ELF-1 (cell line): Measurements from ENCODE around the gene ARHGAP29.

ENCODE experiments used
- DNase-seq: peaks from one replicate; pipeline ENCODE4 v3.0.0-alpha.2; 2016; ENCODE audit warnings: low read depth, low spot score

Gene ARHGAP29

DNA sequence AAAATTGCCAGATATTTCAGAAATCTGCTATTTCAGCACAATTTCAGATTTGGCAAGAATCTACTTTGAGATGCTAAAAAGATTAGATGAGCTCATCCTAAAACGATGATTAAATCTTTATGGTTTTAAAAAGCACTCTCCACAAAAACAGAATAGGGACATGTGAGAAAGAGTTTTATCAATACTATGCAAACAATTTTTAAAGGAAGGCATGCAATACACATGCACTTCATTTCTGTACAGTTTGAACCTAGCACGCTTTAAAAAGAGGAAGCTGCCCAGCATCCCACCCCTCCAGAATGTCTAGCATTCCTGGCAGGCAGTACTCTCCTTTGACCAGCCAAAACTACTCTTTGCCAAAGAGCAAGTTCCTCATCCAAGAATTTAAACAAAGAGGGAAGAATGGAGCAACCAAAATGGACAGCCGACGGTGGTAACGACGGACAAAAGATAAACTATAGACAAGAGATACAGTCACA lies 1.3 kb downstream of the ARHGAP29 start:
- DNase-seq, result peak; percentile 25

DNA sequence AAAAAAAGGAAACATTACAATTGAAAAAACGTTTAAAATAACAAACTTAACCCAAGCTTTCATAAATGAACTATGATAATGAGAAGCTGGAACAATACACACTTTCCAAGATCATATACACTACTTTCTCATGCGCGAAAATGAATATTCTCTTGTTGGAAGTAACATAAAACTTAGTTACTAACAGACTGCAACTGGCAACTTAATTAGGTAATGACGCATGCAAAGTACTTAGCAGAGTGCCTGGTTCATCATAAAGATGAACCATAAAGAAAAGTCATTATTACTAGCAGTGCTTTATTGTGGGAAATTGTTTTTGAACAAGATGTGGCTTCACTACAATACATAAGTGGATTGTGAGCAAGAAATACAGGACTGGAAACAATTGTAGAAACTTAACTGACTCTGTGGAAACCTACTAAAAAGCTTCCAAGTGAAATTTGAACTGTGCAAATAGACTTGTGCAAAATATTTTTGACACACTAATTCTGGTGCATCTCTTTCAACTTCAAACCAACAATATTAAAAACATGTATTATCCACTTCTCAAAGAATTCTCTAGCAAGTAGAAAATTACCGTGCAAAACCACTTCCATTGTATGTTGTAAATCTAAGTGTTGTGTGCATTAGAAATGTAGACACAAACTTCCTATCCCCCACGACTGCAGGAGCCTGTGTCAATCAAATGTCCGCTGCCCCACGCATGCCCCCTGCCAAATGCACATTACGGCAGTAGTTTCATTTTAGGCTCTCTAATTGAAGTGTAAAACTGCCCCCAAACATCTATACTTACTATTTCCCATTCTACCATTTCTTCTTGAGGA lies 2.0 kb downstream of the ARHGAP29 start:
- no peak for DNase-seq

- no peak for DNase-seq
Measured at GRCh38 chr1:94234615-94235014, 2.8 kb downstream of the ARHGAP29 start.

DNA sequence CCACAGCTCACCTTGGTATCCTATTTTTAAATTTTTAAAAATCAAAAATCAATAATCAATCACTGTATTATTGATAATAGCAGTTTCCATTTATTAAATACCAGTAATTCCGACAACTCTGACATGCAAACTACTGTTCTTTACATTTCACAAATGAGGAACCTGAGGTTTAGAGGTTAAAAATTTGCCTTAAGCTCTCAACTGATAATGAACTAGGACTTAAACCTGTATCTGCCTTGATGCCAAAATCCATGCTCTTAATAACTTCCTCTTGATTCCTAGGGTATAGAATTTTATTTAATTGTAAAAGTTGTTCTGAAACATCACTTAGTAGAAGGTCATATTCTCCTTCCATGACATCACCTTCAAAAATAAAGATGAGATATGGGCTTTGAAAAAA lies 5.6 kb downstream of the ARHGAP29 start:
- DNase-seq, result no peak

DNA sequence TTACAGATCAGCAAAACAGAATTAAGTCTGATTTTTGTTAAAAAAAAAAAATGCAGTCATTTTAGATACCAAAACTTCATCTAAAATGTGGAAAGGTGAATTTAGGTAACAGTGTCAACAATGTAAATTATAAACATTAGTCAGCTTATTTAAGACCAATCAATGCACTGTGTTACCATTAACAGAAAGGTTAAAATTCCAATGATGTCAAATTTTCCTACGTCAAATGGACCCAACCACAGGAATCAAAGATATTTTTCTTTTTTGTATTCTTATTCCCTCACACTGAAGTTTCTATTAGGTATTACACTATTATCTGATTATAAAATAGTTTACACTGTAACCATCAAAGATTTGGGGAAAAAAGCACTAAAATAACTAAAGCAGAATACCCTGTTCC lies 6.5 kb downstream of the ARHGAP29 start:
- no peak for DNase-seq

GRCh38 chr1:94228640-94229375 lies 8.6 kb downstream of the ARHGAP29 start:
- DNase-seq, result no peak

GRCh38 chr1:94227624-94228023 lies 9.8 kb downstream of the ARHGAP29 start:
- no peak for DNase-seq

DNA sequence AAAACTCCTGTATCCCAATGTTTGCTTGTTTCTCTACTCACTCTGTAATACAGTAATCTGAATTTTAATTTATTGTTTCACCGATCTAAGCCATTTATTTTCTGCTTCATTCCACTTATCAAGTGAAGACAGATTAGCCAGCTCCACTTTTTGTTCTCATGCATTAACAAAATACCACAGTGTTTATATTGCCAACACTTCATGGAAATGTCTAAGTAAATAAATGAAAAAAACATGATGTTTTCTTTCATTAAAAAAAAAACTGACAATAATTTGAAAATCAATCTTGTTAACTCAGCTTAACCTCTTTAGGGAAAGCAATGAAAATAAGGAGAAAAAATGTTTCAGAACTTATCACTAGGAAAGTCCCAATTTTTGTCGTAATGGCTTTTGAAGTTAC lies 11.5 kb downstream of the ARHGAP29 start:
- DNase-seq, result no peak

DNA sequence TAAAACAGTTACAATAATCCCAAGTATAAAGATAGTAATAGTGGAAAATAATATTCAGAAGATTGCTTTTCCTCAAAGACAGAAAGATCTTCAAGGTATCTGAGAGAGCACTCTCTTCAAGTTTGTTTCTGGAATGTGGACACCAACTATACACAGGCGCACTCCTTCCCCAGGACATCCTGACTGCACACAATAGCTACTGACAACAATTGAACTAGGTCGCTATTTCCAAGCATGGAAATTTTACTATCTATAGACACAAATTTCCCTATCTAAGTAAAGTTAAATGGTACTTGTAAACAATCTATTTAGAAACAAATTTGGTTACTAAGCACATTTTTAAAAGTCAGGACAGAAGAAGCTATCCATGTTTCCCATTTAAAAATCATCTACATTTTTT lies 19.1 kb downstream of the ARHGAP29 start:
- DNase-seq, result no peak

DNA sequence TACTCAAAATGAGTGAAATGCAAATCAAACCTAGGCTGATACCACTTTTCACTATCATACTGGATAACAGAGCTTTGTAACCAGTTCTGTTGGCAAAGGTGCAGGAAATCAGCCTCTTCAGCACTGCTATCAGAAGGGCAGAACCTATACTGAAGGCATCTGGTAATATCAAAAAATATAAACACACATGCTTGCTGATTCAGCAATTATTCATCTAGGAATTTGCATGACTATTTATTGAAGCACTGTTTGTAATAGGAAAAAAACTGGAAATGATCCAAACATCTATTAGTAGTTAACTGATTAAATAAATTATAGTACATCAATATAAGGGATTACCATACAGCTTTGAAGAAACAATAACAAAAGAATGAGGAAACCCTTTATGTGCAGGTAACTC lies 21.4 kb downstream of the ARHGAP29 start:
- DNase-seq, result no peak

DNA sequence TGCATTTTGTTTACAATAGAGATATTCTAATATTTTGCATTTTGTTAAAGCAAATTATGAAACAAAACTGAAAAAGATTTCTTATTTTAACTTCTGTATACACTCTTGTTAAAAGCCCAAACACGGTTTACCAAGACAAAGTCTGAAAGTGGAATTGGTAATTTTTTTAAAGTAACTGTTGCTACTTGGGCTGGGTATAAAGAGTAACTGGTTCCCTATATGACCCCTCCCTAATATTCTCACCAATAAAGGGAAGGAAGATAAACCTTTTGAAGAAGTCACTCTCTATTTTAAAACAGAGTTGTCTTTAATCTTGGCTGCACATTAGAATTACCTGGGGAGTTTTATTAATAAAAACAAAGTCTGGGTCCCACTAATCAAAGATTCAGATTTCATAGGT lies 27.4 kb downstream of the ARHGAP29 start:
- no peak for DNase-seq

- DNase-seq, result no peak
Measured at GRCh38 chr1:94209425-94209824, 28.0 kb downstream of the ARHGAP29 start.

DNA sequence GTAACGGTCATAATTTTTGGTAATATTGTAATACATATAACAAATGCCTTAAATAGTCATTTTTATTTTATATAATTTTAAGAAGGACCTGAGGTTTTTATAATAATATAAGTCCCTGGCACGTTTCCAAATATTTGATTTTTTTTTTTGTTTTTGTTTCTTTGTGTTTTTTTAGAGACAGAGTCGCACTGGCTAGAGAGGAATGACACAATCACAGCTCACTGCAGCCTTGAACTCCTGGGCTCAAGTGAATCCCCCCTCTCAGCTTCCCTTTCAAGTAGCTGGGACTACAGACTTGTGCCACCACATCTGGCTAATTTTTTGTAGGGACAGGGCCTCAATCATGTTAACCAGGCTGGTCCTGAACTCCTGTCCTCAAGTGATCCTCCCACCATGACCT lies 29.7 kb downstream of the ARHGAP29 start:
- DNase-seq, result no peak

- DNase-seq, result no peak
Measured at GRCh38 chr1:94205639-94206038, 31.7 kb downstream of the ARHGAP29 start.

- no peak for DNase-seq
Measured at GRCh38 chr1:94202241-94202640, 35.1 kb downstream of the ARHGAP29 start.

DNA sequence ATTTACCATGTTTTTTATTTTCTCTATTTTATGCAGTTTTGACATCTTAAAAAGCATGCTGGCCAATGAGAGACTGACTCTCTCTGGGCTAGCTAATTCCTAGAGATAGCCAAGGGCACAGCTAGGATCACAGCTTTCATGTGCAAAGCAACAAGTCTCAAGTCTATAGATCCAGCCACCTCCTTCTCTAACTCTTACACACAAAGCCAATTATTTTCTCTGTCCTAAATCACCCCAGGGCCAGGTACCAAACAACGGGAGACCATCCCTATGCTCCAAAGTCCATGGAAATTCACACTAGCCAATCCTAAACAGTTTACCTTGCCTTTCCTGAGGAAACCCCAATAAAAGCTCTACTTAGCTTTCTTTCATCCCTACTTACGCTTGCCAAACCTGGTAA lies 38.0 kb downstream of the ARHGAP29 start:
- DNase-seq, result peak; percentile 60

DNA sequence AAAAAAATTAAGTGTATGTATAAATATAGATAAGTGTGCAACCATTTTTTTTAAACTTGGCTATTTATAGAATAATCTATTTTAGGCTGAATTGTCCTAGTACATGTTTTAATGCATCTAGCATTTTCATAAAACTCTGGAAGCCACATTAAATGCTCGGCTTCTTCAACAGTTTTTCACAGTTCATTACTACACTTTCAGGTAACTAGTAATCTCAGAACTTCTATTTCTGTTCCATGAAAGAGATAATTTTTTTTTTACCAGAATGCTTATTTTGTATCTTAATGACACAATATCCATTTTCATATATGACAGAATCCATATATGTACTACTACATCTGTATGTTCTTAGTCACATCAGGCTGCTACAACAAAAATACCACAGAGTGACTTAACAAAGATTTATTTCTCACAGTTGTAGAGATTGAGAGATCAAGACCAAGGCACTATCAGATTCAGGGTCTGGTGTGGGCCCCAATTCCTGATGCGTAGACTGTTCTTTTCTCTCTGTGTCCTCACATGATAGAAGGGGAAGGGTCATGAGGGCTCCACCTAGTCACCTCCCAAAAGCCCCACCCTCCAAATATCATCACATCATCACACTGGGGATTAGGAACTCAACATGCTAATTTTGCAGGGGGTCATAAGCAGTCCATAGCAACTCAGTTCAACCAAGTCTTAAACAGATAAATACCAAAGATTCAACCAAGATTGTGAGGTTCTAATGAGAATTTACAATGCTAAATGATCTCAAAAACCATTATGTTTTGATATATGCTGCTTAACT lies 43.1 kb downstream of the ARHGAP29 start:
- DNase-seq, result no peak

DNA sequence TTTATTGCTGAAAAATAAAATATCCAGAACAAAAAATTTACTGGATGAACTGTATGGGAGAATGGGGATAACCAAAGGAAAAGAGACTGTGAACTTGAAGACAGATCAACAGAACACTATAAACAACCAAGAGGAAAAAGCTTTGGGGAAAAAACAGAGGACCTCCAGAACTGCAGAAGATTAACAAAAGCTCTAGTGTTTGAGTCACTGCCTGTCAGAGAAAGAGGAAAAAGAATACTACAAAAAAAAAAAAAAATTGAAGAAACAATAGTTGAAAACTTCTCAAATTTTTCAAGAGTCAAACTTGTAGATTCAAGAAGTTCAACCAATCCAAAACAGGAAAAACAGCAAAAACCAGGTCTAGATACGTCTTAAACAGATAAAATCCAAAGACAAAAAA lies 44.3 kb downstream of the ARHGAP29 start:
- DNase-seq, result no peak

DNA sequence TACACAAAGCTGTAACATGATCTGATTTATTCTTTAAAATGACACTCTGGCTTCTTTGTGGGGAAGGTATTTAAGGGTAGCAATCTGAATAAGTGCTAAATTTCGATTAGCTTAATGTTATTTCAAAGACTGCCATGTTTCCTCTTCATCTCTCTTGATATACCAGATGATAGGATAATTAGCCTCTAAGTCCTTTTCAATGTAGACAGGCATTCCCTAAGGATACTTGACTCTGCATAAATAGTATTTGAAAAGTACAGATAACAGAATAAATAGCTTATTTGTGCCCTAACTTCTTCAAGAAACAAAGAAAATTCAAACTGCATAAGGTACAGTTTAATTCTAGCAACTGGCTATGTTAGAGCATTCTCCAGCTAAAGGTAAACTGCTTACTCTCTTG lies 46.2 kb downstream of the ARHGAP29 start:
- DNase-seq, result no peak

DNA sequence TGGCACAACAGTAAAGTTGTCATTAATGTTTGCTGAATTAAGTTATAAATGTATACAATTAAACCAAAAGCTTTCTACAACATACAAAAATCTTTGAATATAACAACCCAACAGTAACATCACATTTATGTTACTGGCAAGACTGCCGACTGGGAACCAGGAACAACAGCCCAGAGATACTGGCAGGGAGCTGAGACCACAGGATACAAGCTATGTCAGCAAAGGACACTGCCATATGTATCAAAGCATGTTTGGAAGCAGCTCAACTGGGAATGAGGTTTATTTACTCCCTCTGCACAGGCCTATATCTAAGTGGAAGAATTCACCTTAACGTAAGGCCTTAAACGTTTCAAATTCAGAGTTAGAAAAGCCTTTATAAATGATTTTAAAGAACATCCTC lies 50.4 kb downstream of the ARHGAP29 start:
- DNase-seq, result no peak

GRCh38 chr1:94183197-94183815 lies 54.1 kb downstream of the ARHGAP29 start:
- no peak for DNase-seq

DNA sequence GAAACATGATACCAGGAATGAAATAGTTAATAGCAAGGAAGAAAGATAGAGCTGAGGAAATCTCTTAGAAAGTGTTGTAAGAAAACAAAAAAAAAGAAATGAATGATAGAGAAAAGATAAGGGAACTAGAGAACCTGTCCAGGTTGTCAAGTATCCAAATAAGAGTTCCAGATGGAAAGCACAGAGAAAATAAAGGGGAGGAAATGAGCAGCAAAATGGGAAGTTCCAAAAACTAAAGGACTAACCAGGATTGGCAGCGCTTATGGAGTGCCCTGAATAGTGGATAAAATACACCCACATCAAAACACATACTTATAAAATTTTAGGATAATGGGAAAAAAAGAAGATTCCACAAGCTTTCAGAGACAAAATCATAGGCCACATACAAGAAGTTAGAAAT lies 55.2 kb downstream of the ARHGAP29 start:
- no peak for DNase-seq
